ENCODE data around the gene ABHD2.
A peak's percentile ranks its signal among the peaks of the same experiment; 100 is the strongest.

The ABHD2 gene

GRCh38 chr15:89174476-89174875 lies 86.2 kb downstream of the ABHD2 start (continued):
- TF ChIP-seq ZNF777 (tag by site-specific recombination; IDR thresholded peaks at IDR 0.05; ENCODE audit: borderline replicate concordance) = no peak
- no peak for TF ChIP-seq ZNF248 (tag by site-specific recombination; IDR thresholded peaks at IDR 0.05)
- TF ChIP-seq OSR2 (tag by site-specific recombination; IDR thresholded peaks at IDR 0.05) = peak; percentile 37; the same call in 1 of the 2 replicates
- no peak for TF ChIP-seq EGR2 (tag by site-specific recombination; IDR thresholded peaks at IDR 0.05; ENCODE audit: low read depth)
- TF ChIP-seq SCRT1 (tag by site-specific recombination; IDR thresholded peaks at IDR 0.05; ENCODE audit: borderline replicate concordance) = no peak
- no peak for TF ChIP-seq ZFHX2 (tag by site-specific recombination; conservative IDR thresholded peaks at IDR 0.05)

DNA sequence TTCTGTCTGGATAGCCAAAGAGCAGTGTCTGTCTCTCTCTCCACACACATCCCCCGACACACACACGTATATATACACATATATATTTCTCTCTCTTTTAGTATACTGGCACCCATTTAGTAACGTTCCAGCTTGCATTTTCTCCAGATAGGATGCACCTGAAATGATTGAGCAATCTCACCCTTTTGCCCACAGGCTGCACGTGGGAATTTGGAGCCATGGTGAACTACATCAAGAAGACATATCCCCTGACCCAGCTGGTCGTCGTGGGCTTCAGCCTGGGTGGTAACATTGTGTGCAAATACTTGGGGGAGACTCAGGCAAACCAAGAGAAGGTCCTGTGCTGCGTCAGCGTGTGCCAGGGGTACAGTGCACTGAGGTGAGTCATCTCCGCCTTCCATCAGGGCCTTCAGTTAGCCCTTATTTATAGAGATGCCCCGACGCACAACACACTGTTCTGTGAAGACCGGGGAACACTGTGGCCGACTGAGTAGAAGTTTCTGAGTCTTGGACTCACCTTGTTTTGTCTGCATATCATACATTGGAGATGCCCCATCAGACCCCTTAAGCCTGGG lies 87.4 kb downstream of the ABHD2 start:
- no peak overlapping the region for H3K27ac ChIP-seq (ENCODE audit: extremely low read depth, low read depth, low read length)
- H3K4me1 ChIP-seq (ENCODE audit: control insufficient read depth, insufficient read depth, low read length) = peaks cover 10% of the 10 kb centered on the region
- ChIA-PET POLR2A (no interaction called here), CTCF (interaction anchor here (0.8 to 19.0 kb wide), 14 partner anchors 7 to 297 kb away, joined by 3 to 480 read pairs (median 4); partner anchors contain the start of gene HAPLN3)
- no peak overlapping the region for H3K4me3 ChIP-seq (ENCODE audit: low read depth, low read length)
- TF ChIP-seq ZNF449 (tag by site-specific recombination; IDR thresholded peaks at IDR 0.05) (no peak), ZNF404 (tag by site-specific recombination; IDR thresholded peaks at IDR 0.05) (no peak), ZBTB21 (tag by site-specific recombination; IDR thresholded peaks at IDR 0.05) (no peak), ZIC2 (tag by site-specific recombination; IDR thresholded peaks at IDR 0.05) (no peak), ZNF768 (tag by site-specific recombination; IDR thresholded peaks at IDR 0.05) (no peak), GLIS2 (tag by site-specific recombination; IDR thresholded peaks at IDR 0.05) (no peak), ZNF214 (tag by site-specific recombination; IDR thresholded peaks at IDR 0.05; ENCODE audit: borderline replicate concordance) (no peak), ZNF473 (tag by site-specific recombination; IDR thresholded peaks at IDR 0.05) (no peak), ZNF664 (tag by site-specific recombination; IDR thresholded peaks at IDR 0.05) (no peak), TCF7L2 (IDR thresholded peaks at IDR 0.05; ENCODE audit: borderline replicate concordance, low read depth, low read length) (no peak), YY2 (tag by site-specific recombination; IDR thresholded peaks at IDR 0.05) (no peak), HOXA7 (CRISPR knock-in tag; IDR thresholded peaks at IDR 0.05; ENCODE audit: borderline replicate concordance) (no peak), SCRT1 (tag by site-specific recombination; IDR thresholded peaks at IDR 0.05; ENCODE audit: borderline replicate concordance) (no peak), EGR2 (tag by site-specific recombination; IDR thresholded peaks at IDR 0.05; ENCODE audit: low read depth) (no peak), ZNF555 (tag by site-specific recombination; conservative IDR thresholded peaks at IDR 0.05) (no peak), KLF7 (tag by site-specific recombination; IDR thresholded peaks at IDR 0.05; ENCODE audit: borderline replicate concordance) (no peak)
- TF ChIP-seq, protein P1, sequence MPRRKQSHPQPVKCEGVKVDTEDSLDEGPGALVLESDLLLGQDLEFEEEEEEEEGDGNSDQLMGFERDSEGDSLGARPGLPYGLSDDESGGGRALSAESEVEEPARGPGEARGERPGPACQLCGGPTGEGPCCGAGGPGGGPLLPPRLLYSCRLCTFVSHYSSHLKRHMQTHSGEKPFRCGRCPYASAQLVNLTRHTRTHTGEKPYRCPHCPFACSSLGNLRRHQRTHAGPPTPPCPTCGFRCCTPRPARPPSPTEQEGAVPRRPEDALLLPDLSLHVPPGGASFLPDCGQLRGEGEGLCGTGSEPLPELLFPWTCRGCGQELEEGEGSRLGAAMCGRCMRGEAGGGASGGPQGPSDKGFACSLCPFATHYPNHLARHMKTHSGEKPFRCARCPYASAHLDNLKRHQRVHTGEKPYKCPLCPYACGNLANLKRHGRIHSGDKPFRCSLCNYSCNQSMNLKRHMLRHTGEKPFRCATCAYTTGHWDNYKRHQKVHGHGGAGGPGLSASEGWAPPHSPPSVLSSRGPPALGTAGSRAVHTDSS (tag by site-specific recombination; IDR thresholded peaks at IDR 0.05) = no peak
- H3K36me3 ChIP-seq (ENCODE audit: control insufficient read depth in 2 of 2, insufficient read depth in 1 of 2, low read length in 2 of 2) = peaks cover 7 to 25% of the 10 kb centered on the region in 2 experiments
- H3K9me3 ChIP-seq (ENCODE audit: control insufficient read depth, insufficient read depth, low read depth, low read length) = no peaks in the 10 kb centered on the region

- POLR2A ChIA-PET = no interaction called here
- Histone ChIP-seq H3K27ac (ENCODE audit: extremely low read depth, low read depth, low read length) (no peak overlapping the region), H3K9me3 (ENCODE audit: control insufficient read depth, insufficient read depth, low read depth, low read length) (no peaks in the 10 kb centered on the region), H3K4me1 (ENCODE audit: control insufficient read depth, insufficient read depth, low read length) (peaks cover 10% of the 10 kb centered on the region), H3K4me3 (ENCODE audit: low read depth, low read length) (no peak overlapping the region), H3K36me3 (ENCODE audit: control insufficient read depth in 2 of 2, insufficient read depth in 1 of 2, low read length in 2 of 2) (peaks cover 7 to 25% of the 10 kb centered on the region in 2 experiments)
- TF ChIP-seq EGR2 (tag by site-specific recombination; IDR thresholded peaks at IDR 0.05; ENCODE audit: low read depth) (no peak), ZNF555 (tag by site-specific recombination; conservative IDR thresholded peaks at IDR 0.05) (no peak), ZSCAN23 (tag by site-specific recombination; IDR thresholded peaks at IDR 0.05) (no peak), MYNN (tag by site-specific recombination; IDR thresholded peaks at IDR 0.05; ENCODE audit: borderline replicate concordance) (no peak), ZNF146 (tag by site-specific recombination; IDR thresholded peaks at IDR 0.05) (no peak), ZNF155 (tag by site-specific recombination; IDR thresholded peaks at IDR 0.05) (no peak), ZBTB21 (tag by site-specific recombination; IDR thresholded peaks at IDR 0.05) (no peak), ZNF223 (tag by site-specific recombination; IDR thresholded peaks at IDR 0.05) (no peak), ZIC2 (tag by site-specific recombination; IDR thresholded peaks at IDR 0.05) (no peak)
- CTCF ChIA-PET = interaction anchor here (0.5 to 19.0 kb wide), 54 partner anchors 8 to 1326 kb away, joined by 3 to 480 read pairs (median 4); partner anchors contain the start of genes ABHD2, FANCI and HAPLN3
Measured at GRCh38 chr15:89177116-89177515, 88.9 kb downstream of the ABHD2 start.

All from HEK293 (cell line).